Fibroblast of villous mesenchyme (primary cell): ENCODE data around the gene WNK2. TPM values are rescaled to one million over a fixed set of nuclear protein-coding genes. Genes with fewer than 3 reads are reported as not detected.

ENCODE experiments used
- DNase-seq: peaks from one replicate; pipeline ENCODE4 v3.0.0-alpha.2; 2010; ENCODE audit warnings: low read depth
- H3K4me3 ChIP-seq: 2 replicates; pipeline ENCODE4 v1.5.1; 2011; ENCODE audit warnings: low read depth, mild to moderate bottlenecking, low read length
- CTCF ChIP-seq: IDR thresholded peaks from 2 replicates; pipeline ENCODE4 v1.5.1; 2012; ENCODE audit warnings: low read depth, mild to moderate bottlenecking, low read length; ENCODE audit not compliant: insufficient read depth
- total RNA-seq: library from RNA; depleted of rRNA; stranded (reverse); fragments of >200 nt; gene quantifications from 2 replicates; pipeline ENCODE4 v1.2.3, GENCODE V29; 2012

Gene WNK2
- total RNA-seq, 1 donor = not detected

- no peak for DNase-seq
- no peak for TF ChIP-seq CTCF
- H3K4me3 ChIP-seq = no peak overlapping the region
These were observed 84.0 kb downstream of the WNK2 start for GRCh38 chr9:93267681-93268505.

GRCh38 chr9:93268551-93269314, 84.8 kb downstream of the WNK2 start:
- TF ChIP-seq CTCF = no peak
- no peak overlapping the region for H3K4me3 ChIP-seq
- no peak for DNase-seq

DNA sequence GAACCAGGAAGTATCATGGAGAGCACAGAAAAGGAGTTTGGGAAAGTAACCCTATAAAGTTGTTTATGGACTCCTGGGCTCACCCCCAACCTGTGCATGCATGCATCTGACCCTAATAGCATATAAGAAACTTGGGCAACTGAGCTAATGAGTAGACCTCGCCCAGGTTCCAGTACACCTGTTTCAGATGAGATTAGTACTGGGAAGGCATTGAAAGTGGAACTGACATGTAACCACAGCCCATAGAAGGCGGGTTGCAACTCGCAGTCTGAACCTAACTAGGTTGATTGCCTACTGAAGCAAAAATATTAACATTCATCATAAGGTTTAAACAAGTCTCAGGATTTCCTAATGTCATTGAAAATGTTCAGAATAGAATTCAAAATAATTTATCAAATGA, 87.0 kb downstream of the WNK2 start:
- no peak for TF ChIP-seq CTCF
- no peak for DNase-seq
- H3K4me3 ChIP-seq = no peak overlapping the region

- no peak for TF ChIP-seq CTCF
- DNase-seq = no peak
- H3K4me3 ChIP-seq = no peak overlapping the region
These were observed 93.0 kb downstream of the WNK2 start for GRCh38 chr9:93276973-93277372.

GRCh38 chr9:93278144-93278543, 94.2 kb downstream of the WNK2 start:
- no peak overlapping the region for H3K4me3 ChIP-seq
- no peak for DNase-seq
- TF ChIP-seq CTCF = no peak

GRCh38 chr9:93280661-93281259, 96.8 kb downstream of the WNK2 start:
- no peak for DNase-seq
- TF ChIP-seq CTCF = no peak
- H3K4me3 ChIP-seq = no peak overlapping the region
